GM20000 (cell line): ENCODE measurements around the gene RFTN2.

Source experiments
- DNase-seq: peaks from one replicate; pipeline ENCODE4 v3.0.0; 2012; ENCODE audit warnings: low spot score
- TF ChIP-seq, protein P1 (sequence below): IDR thresholded peaks from 2 replicates; pipeline ENCODE4 v1.5.1; 2012; ENCODE audit warnings: mild to moderate bottlenecking, control low read depth; ENCODE audit errors: extremely low read depth, missing control alignments

Gene RFTN2

DNA sequence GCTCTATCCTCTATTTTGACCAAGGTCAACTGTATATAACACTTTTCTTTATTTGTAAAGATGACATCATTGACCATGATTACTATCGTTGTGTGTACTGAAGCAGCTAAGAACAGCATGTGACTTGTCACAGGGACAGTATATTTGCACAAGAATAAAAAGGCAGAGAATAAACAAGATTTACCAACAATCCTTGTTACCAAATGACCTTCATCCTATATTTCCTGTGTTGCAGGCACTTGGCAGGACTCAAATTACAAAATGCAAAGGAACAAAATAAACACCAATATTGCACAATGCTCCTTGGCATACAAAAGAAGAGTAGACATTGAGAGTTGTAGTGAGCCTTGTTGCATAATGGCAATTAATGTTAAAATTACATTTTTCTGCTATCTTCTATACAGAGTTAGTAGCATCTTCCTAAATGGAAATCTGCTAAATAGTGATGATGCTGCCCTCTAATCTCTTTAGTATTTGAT is 61.8 kb downstream of the RFTN2 start:
- DNase-seq, result no peak

DNA sequence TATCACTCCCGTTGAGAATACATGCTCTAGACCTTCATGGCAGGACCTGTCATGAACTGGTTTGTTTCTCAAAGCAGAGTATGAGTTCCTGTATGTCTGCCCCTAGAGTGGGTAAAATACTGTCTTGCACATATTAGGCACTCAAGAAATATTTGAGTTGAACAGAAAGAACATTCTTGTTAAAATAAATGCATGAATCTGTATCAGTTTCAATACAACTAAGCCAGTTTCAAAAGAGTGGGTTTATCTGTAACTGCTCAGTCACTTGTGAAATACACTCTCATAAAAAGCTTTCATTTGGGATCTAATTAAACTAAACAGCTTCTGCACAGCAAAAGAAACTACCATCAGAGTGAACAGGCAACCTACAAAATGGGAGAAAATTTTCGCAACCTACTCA is 69.2 kb downstream of the RFTN2 start:
- peak; percentile 58 for DNase-seq

More for the DNA sequence above, 61.8 kb downstream of the RFTN2 start:
- TF ChIP-seq, protein P1, sequence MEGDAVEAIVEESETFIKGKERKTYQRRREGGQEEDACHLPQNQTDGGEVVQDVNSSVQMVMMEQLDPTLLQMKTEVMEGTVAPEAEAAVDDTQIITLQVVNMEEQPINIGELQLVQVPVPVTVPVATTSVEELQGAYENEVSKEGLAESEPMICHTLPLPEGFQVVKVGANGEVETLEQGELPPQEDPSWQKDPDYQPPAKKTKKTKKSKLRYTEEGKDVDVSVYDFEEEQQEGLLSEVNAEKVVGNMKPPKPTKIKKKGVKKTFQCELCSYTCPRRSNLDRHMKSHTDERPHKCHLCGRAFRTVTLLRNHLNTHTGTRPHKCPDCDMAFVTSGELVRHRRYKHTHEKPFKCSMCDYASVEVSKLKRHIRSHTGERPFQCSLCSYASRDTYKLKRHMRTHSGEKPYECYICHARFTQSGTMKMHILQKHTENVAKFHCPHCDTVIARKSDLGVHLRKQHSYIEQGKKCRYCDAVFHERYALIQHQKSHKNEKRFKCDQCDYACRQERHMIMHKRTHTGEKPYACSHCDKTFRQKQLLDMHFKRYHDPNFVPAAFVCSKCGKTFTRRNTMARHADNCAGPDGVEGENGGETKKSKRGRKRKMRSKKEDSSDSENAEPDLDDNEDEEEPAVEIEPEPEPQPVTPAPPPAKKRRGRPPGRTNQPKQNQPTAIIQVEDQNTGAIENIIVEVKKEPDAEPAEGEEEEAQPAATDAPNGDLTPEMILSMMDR, result no peak

DNA sequence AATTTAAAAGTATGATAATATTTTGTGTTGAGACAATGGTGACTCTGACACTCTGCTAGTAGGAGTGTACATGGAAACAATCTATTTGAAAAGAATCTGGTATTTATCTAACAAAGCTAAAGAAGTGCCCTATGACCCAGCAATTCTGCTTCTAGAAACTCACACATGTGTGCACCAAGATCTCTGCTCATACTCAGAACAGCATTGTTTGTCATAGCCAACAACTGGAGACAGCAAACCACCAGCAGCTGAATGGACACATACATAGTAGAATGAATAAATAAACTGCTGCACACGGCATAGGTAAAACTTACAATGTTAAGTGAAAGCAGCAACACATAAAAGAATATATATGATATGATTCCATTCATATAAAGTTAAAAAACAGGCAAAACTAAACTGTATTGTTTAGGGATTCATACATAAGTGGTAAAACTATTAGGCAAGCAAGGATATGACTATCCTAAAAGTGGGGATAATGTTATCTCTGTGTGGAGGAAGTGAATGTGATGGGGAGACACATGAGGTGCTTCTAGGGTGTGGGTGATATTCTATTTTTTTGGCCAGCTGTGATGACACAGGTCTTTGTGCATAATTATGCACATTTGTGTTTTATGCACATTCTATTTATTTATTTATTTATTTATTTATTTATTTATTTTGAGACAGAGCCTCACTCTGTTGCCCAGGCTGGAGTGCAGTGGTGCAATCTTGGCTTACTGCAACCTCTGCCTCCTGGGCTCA is 71.1 kb downstream of the RFTN2 start:
- TF ChIP-seq, protein P1, result no peak
- DNase-seq, result no peak

More for the DNA sequence above, 69.2 kb downstream of the RFTN2 start:
- TF ChIP-seq, protein P1, result no peak

DNA sequence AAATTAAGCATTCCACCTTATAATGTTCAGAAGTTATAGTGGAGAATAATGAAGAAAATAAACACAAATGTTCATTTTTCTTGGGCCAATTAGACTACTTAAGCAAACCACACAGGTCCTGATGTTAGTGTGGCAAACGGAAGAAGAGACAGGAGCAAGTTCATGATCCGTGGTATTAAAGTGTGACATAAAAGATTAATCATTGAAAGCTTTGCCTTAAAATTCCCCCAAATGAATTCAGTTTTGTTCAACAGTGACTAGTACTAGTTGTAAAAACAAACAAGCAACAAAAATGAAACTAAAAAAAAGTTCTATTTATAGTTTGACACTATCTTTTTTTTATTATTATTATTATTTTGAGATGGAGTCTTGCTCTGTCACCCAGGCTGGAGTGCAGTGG is 73.7 kb downstream of the RFTN2 start:
- TF ChIP-seq, protein P1, result no peak

DNA sequence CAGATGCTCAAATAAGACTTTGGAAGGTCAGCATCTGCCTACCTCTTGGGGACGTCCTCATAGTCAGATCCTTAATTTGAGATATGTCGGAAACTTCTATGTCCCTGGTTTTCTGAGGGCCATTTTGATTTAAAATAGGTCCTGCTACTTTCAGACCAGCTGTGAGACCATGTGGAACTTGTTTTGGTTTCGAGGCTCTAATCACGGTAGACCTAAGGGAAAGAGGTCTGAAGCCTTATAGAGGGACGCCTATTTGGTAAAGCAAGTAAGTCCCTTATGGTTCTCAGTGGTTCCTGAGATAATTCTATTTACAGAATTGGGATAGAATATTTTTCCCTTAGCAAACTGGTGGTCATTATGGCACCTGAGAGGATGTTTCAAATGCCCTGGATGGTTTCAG is 75.1 kb downstream of the RFTN2 start:
- TF ChIP-seq, protein P1, result no peak
- no peak for DNase-seq

More for the DNA sequence above, 73.7 kb downstream of the RFTN2 start:
- DNase-seq, result no peak

DNA sequence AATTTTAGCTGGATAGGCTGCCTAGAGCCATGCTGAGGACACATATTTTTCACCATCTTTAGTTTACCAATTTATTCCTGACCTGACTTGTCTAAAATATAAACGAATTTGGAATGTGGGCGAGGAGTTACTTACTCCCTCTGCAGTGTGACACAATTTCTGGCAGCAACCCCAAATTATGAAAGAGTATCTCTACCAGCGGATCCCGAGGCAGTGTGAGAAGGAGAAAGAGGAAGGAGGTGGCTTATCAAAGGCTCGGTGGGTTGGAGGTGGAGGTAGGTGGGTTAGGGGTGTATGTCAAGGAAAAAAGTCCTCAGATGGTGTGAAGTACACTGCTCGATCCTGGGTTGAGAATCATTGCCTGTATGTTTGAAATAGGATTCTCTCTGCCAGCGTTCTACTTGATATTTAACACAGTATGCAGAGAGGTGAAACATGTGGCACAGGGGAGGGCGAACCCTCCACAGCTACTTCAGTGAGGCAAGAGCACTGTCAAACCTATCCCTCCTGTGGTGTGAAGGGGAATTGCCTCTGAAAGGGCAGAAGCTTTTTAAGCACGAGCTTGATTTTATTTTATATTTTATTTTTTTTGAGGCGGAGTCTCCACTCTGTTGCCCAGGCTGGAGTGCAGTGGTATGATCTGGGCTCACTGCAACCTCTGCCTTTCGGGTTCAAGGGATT is 76.0 kb downstream of the RFTN2 start:
- peak; percentile 60 for DNase-seq
- TF ChIP-seq, protein P1, result peak; percentile 19

DNA sequence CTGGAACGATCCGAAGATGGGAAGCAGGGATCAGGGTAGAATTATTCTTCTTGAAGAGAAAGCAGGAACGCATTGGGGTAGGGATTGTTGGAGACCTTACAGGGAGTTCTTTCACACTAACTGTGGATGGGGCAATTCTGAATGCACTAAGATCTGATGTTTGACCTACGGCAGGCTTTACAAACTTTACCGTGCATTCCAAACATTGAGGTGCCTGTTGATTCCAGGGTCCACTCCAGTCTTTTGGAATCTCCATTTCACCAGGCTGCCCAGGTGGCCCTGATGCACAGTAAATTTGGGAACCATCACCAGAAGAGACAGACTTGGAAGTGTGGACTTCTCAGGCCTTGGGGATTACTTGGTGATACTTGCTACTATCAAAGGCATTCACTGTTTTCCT is 76.9 kb downstream of the RFTN2 start:
- TF ChIP-seq, protein P1, result no peak
- no peak for DNase-seq
